ENCODE results near the gene KRTAP10-4.

- no peak for TF ChIP-seq GATA2 (IDR thresholded peaks at IDR 0.05; ENCODE audit: low read depth, low read length)
- no peak for TF ChIP-seq GATA3 (IDR thresholded peaks at IDR 0.05; ENCODE audit: low read depth, low read length)
Observed at GRCh38 chr21:44603911-44604310, 30.4 kb downstream of the KRTAP10-4 start.

Data from SH-SY5Y (cell line).